ENCODE measurements around the gene MRPL58. TPM values are rescaled to one million over a fixed set of nuclear protein-coding genes. Genes with fewer than 3 reads are reported as not detected.

MRPL58 gene
- total and polyA plus RNA-seq, 4 donors: 14.7 to 55.5 (median 35.7) TPM

- peak within 1 kb of the TSS; percentile 98 to 99 for H3K27ac ChIP-seq (ENCODE audit: low read depth in 1 of 2, low read length in 1 of 2)
- H3K36me3 ChIP-seq (ENCODE audit: control insufficient read depth in 4 of 4, insufficient read depth in 4 of 4, low read length in 4 of 4): peaks cover 5 to 10% (median 7%) of the 10 kb centered on the region in 4 donors
- peak within 1 kb of the TSS; percentile 49 to 77 for H3K9ac ChIP-seq (ENCODE audit: insufficient read depth in 1 of 2, low read length in 2 of 2)
- H3K9me3 ChIP-seq (ENCODE audit: control insufficient read depth in 4 of 4, insufficient read depth in 3 of 4, low read length in 3 of 4): no peaks in the 10 kb centered on the region
- peaks cover 0 to 18% (median 3%) of the 10 kb centered on the region in 5 donors for H3K4me1 ChIP-seq (ENCODE audit: control insufficient read depth in 5 of 5, insufficient read depth in 5 of 5, low read length in 5 of 5)
- H3K4me3 ChIP-seq: peak within 1 kb of the TSS; percentile 94
- DNase-seq: peak; percentile 97 to 98 (median 97)
- ATAC-seq (ENCODE audit: insufficient read depth, low FRiP score): peak; percentile 99
- peak; percentile 3 for TF ChIP-seq CTCF (IDR thresholded peaks at IDR 0.05; ENCODE audit: control extremely low read depth, extremely low read depth)
- no peaks in the 10 kb centered on the region for H3K27me3 ChIP-seq (ENCODE audit: control insufficient read depth in 3 of 3, insufficient read depth in 3 of 3, low read length in 2 of 3)
- WGBS, 2 donors: 0 to 1% methylated on average over 52 to 72 of the region's 72 CpGs
These were observed 34.2 kb downstream of the MRPL58 start, which contains the start of the genes ATP5PD and KCTD2 for GRCh38 chr17:75046407-75047289. Gene ATP5PD (minus strand): TSS chr17:75046969. CDS start chr17:75042650, 4,319 bp downstream. Gene KCTD2 (plus strand): TSS chr17:75047225. CDS start chr17:75047251, 26 bp downstream.

GRCh38 chr17:75047398-75048098 lies 35.1 kb downstream of the MRPL58 start:
- WGBS, 2 donors: 1 to 2% methylated on average over 26 to 38 of the region's 38 CpGs
- Histone ChIP-seq H3K36me3 (ENCODE audit: control insufficient read depth in 4 of 4, insufficient read depth in 4 of 4, low read length in 4 of 4) (peaks cover 0 to 11% (median 8%) of the 10 kb centered on the region in 4 donors), H3K9ac (ENCODE audit: insufficient read depth in 1 of 2, low read length in 2 of 2) (peak overlapping the region in 1 of 2 donors; percentile 49), H3K27ac (ENCODE audit: low read depth in 1 of 2, low read length in 1 of 2) (peak overlapping the region; percentile 64 to 91), H3K27me3 (ENCODE audit: control insufficient read depth in 3 of 3, insufficient read depth in 3 of 3, low read length in 2 of 3) (no peaks in the 10 kb centered on the region), H3K9me3 (ENCODE audit: control insufficient read depth in 4 of 4, insufficient read depth in 3 of 4, low read length in 3 of 4) (no peaks in the 10 kb centered on the region), H3K4me1 (ENCODE audit: control insufficient read depth in 5 of 5, insufficient read depth in 5 of 5, low read length in 5 of 5) (peaks cover 0 to 18% (median 3%) of the 10 kb centered on the region in 5 donors), H3K4me3 (peak overlapping the region; percentile 94)
- ATAC-seq (ENCODE audit: insufficient read depth, low FRiP score): no peak
- no peak for TF ChIP-seq CTCF (IDR thresholded peaks at IDR 0.05; ENCODE audit: control extremely low read depth, extremely low read depth)
- DNase-seq: peak; percentile 41 to 46 (median 42)

- Histone ChIP-seq H3K4me3 (no peak overlapping the region), H3K27ac (ENCODE audit: low read depth in 1 of 2, low read length in 1 of 2) (peak overlapping the region in 1 of 2 donors; percentile 27), H3K27me3 (ENCODE audit: control insufficient read depth in 3 of 3, insufficient read depth in 3 of 3, low read length in 2 of 3) (no peaks in the 10 kb centered on the region), H3K4me1 (ENCODE audit: control insufficient read depth in 5 of 5, insufficient read depth in 5 of 5, low read length in 5 of 5) (peaks cover 0 to 18% (median 3%) of the 10 kb centered on the region in 5 donors), H3K9me3 (ENCODE audit: control insufficient read depth in 4 of 4, insufficient read depth in 3 of 4, low read length in 3 of 4) (no peaks in the 10 kb centered on the region), H3K36me3 (ENCODE audit: control insufficient read depth in 4 of 4, insufficient read depth in 4 of 4, low read length in 4 of 4) (peaks cover 6 to 17% (median 14%) of the 10 kb centered on the region in 4 donors), H3K9ac (ENCODE audit: insufficient read depth in 1 of 2, low read length in 2 of 2) (peak overlapping the region in 1 of 2 donors; percentile 77)
- DNase-seq (peak in 2 of 3 donors; percentile 30 to 34), ATAC-seq (ENCODE audit: insufficient read depth, low FRiP score) (no peak)
- 37 to 43% methylated on average over 5 of the region's 5 CpGs for WGBS, 2 donors
- no peak for TF ChIP-seq CTCF (IDR thresholded peaks at IDR 0.05; ENCODE audit: control extremely low read depth, extremely low read depth)
These were observed 35.9 kb downstream of the MRPL58 start for GRCh38 chr17:75048249-75048878.

Measured in lung (tissue), 12 donors.